ENCODE data around the gene CHST11. TPM values are rescaled to one million over a fixed set of nuclear protein-coding genes. Genes with fewer than 3 reads are reported as not detected.

Gene CHST11
- total RNA-seq, 1 experiment from 2014 or later, result 6.7 TPM

- Histone ChIP-seq H3K4me2 (ENCODE audit: insufficient read depth, insufficient read length, low read length) (no peak overlapping the region), H3K79me2 (ENCODE audit: insufficient read depth, low read length) (no peaks in the 10 kb centered on the region; the same call in 1 of the 2 replicates), H3K27ac (ENCODE audit: insufficient read length, low read depth, low read length) (no peak overlapping the region), H4K5ac (ENCODE audit: insufficient read length, low read depth, low read length) (no peak overlapping the region), H3K79me1 (ENCODE audit: insufficient read depth, low read depth, low read length, poor library complexity, severe bottlenecking) (no peaks in the 10 kb centered on the region), H2BK15ac (ENCODE audit: low read depth, low read length) (no peak overlapping the region), H2BK20ac (ENCODE audit: low read depth, low read length, poor library complexity, severe bottlenecking) (no peak overlapping the region), H3K14ac (ENCODE audit: insufficient read depth, low read length) (no peak overlapping the region), H4K91ac (ENCODE audit: insufficient read length, low read depth, low read length) (no peak overlapping the region), H3K23ac (ENCODE audit: insufficient read length, low read depth, low read length) (no peak overlapping the region), H3K4me1 (ENCODE audit: insufficient read depth, low read length) (no peaks in the 10 kb centered on the region; the same call in 1 of the 2 replicates), H3K23me2 (ENCODE audit: insufficient read length, low read depth, low read length, poor library complexity, severe bottlenecking) (no peaks in the 10 kb centered on the region), H4K20me1 (ENCODE audit: control insufficient read depth, insufficient read depth, insufficient read length) (no peaks in the 10 kb centered on the region), H2BK120ac (ENCODE audit: low read depth, low read length, poor library complexity, severe bottlenecking) (no peak overlapping the region), H2BK12ac (ENCODE audit: insufficient read length, low read depth, low read length) (no peak overlapping the region), H3K9me3 (ENCODE audit: control insufficient read depth, low read depth, low read length) (no peaks in the 10 kb centered on the region), H3K18ac (ENCODE audit: insufficient read length, low read depth, low read length) (no peak overlapping the region), H2BK5ac (ENCODE audit: insufficient read length, low read length) (no peak overlapping the region), H4K8ac (replicated peaks; ENCODE audit: insufficient read length, low read depth, low read length) (no peak overlapping the region), H3K27me3 (ENCODE audit: insufficient read depth, low read length) (no peaks in the 10 kb centered on the region), H3K9ac (ENCODE audit: extremely low read depth, insufficient read length, low read length) (no peak overlapping the region), H3K56ac (ENCODE audit: insufficient read length, low read depth, low read length) (no peak overlapping the region), H2AFZ (ENCODE audit: low read length) (no peak overlapping the region), H3K4ac (ENCODE audit: low read depth, low read length) (no peak overlapping the region), H2AK5ac (ENCODE audit: insufficient read length, low read length) (no peak overlapping the region), H3T11ph (ENCODE audit: low read length) (no peak overlapping the region)
- Mint-ChIP-seq H3K4me1 (peaks cover 14% of the 10 kb centered on the region in 2 experiments), H3K9me3 (no peaks in the 10 kb centered on the region), H3K27me3 (ENCODE audit: low read depth) (no peaks in the 10 kb centered on the region; the same call in 1 of the 2 replicates), H3K36me3 (ENCODE audit: insufficient read depth in 1 of 3, low read depth in 3 of 3) (no peaks in the 10 kb centered on the region), H3K27ac (no peak overlapping the region), H3K4me3 (no peak overlapping the region)
- TF ChIP-seq, protein P1, sequence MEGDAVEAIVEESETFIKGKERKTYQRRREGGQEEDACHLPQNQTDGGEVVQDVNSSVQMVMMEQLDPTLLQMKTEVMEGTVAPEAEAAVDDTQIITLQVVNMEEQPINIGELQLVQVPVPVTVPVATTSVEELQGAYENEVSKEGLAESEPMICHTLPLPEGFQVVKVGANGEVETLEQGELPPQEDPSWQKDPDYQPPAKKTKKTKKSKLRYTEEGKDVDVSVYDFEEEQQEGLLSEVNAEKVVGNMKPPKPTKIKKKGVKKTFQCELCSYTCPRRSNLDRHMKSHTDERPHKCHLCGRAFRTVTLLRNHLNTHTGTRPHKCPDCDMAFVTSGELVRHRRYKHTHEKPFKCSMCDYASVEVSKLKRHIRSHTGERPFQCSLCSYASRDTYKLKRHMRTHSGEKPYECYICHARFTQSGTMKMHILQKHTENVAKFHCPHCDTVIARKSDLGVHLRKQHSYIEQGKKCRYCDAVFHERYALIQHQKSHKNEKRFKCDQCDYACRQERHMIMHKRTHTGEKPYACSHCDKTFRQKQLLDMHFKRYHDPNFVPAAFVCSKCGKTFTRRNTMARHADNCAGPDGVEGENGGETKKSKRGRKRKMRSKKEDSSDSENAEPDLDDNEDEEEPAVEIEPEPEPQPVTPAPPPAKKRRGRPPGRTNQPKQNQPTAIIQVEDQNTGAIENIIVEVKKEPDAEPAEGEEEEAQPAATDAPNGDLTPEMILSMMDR (conservative IDR thresholded peaks at IDR 0.05), result no peak
- WGBS (ENCODE audit: extremely low coverage, insufficient read length, low lambda C conversion rate), result no CpG with 5 or more reads among the region's 5 CpGs
- DNase-seq, result no peak
Observed at GRCh38 chr12:104468371-104468770, 11.6 kb downstream of the CHST11 start.
